Measurements from ENCODE around the gene TRIM2.

TRIM2 gene

GRCh38 chr4:153249199-153250041 lies 45.2 kb downstream of the TRIM2 start:
- DNase-seq (ENCODE audit: low spot score) = peak; percentile 98

- DNase-seq (ENCODE audit: low spot score) = no peak
These were observed 47.9 kb downstream of the TRIM2 start for GRCh38 chr4:153252122-153252521.

- no peak for DNase-seq (ENCODE audit: low spot score)
These were observed 51.0 kb downstream of the TRIM2 start for GRCh38 chr4:153255233-153255632.

GRCh38 chr4:153257151-153257620 lies 52.9 kb downstream of the TRIM2 start:
- DNase-seq (ENCODE audit: low spot score) = no peak

- DNase-seq (ENCODE audit: low spot score) = no peak
These were observed 53.7 kb downstream of the TRIM2 start for GRCh38 chr4:153257991-153258390.

GRCh38 chr4:153258750-153259149 lies 54.5 kb downstream of the TRIM2 start:
- no peak for DNase-seq (ENCODE audit: low spot score)

GRCh38 chr4:153259661-153260060 lies 55.4 kb downstream of the TRIM2 start:
- no peak for DNase-seq (ENCODE audit: low spot score)

GRCh38 chr4:153260132-153260531 lies 55.9 kb downstream of the TRIM2 start:
- no peak for DNase-seq (ENCODE audit: low spot score)

- DNase-seq (ENCODE audit: low spot score) = no peak
These were observed 56.5 kb downstream of the TRIM2 start for GRCh38 chr4:153260553-153261300.

- DNase-seq (ENCODE audit: low spot score) = no peak
These were observed 57.2 kb downstream of the TRIM2 start for GRCh38 chr4:153261461-153261860.

GRCh38 chr4:153261914-153262313 lies 57.7 kb downstream of the TRIM2 start:
- no peak for DNase-seq (ENCODE audit: low spot score)

- no peak for DNase-seq (ENCODE audit: low spot score)
These were observed 61.2 kb downstream of the TRIM2 start for GRCh38 chr4:153265306-153266047.

- DNase-seq (ENCODE audit: low spot score) = no peak
These were observed 62.7 kb downstream of the TRIM2 start for GRCh38 chr4:153266988-153267387.

- DNase-seq (ENCODE audit: low spot score) = no peak
These were observed 63.6 kb downstream of the TRIM2 start for GRCh38 chr4:153267890-153268289.

- no peak for DNase-seq (ENCODE audit: low spot score)
These were observed 64.1 kb downstream of the TRIM2 start for GRCh38 chr4:153268295-153268694.

- no peak for DNase-seq (ENCODE audit: low spot score)
These were observed 65.2 kb downstream of the TRIM2 start for GRCh38 chr4:153269218-153269990.

GRCh38 chr4:153270361-153270760 lies 66.1 kb downstream of the TRIM2 start:
- no peak for DNase-seq (ENCODE audit: low spot score)

GRCh38 chr4:153271820-153272219 lies 67.6 kb downstream of the TRIM2 start:
- DNase-seq (ENCODE audit: low spot score) = no peak

GRCh38 chr4:153273751-153274150 lies 69.5 kb downstream of the TRIM2 start:
- DNase-seq (ENCODE audit: low spot score) = no peak

GRCh38 chr4:153274967-153275366 lies 70.7 kb downstream of the TRIM2 start:
- DNase-seq (ENCODE audit: low spot score) = no peak

GRCh38 chr4:153275380-153276276 lies 71.4 kb downstream of the TRIM2 start:
- DNase-seq (ENCODE audit: low spot score) = no peak

Measured in D341Med (cell line).